NOMO-1 treated with dmso at 0.1 percent for 144 hours (cell line): ENCODE results near the gene IQUB.
"Not testable (repeated sequence)": the region's sequence is repeated elsewhere in the genome, so short reads cannot be mapped to it uniquely, and the experiment has no call there.

Experiments
- DNase-seq: peaks from one replicate; lab custom pipeline; 2025; ENCODE audit not compliant: unreplicated experiment; lab: John Stamatoyannopoulos, UW

The IQUB gene

DNA sequence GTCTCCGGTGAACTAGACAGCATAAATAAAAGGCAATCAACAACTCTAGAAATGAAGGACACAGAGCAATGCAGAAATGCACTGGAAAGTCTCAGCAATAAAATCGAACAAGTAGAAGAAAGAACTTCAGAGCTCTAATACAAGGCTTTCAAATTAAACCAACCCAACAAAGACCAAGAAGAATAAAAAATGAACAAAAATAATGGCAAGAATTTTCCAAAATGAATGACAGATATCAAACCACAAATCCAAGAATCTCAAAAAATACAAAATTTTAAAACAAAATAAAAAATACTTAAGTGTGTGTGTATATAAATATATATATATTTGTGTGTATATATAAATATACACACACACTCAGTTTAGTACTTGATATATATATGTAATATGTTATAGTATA lies 110.8 kb downstream of the IQUB start:
- no peak for DNase-seq

DNA sequence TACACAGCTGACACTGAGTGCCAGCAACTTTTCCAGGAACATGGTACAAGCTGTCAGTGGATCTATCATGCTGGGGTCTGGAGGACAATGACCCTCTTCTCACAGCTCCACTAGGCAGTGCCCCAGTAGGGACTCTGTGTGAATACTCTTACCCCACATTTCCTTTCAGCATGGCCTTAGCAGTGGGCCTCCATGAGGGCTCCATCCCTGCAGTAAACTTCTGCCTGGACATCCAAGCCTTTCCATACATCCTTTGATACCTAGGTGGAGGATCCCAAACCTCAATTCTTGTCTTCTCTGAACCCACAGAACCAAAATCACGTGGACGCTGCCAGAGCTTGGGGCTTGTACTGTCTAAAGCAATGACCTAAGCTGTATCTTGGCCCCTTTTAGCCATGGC lies 116.8 kb downstream of the IQUB start:
- DNase-seq: no peak

DNA sequence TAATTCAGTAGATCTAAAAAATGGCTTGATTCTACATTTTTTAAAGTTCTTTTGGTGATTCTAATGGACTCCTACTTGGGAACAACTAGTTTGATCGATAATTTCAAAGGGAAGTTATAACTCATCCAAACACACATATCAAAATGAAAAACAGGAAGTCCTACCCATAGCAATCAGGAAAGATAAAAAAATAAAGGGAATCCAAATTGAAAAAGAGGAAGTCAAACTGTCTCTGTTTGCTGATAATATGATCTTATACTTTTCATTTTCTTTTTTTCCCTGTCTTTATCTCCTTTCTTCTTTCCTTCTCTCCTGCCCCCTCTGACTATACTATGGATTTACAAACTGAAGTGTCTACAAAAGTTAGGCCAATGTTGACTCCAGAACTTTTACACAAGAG lies 118.8 kb downstream of the IQUB start:
- DNase-seq: no peak

DNA sequence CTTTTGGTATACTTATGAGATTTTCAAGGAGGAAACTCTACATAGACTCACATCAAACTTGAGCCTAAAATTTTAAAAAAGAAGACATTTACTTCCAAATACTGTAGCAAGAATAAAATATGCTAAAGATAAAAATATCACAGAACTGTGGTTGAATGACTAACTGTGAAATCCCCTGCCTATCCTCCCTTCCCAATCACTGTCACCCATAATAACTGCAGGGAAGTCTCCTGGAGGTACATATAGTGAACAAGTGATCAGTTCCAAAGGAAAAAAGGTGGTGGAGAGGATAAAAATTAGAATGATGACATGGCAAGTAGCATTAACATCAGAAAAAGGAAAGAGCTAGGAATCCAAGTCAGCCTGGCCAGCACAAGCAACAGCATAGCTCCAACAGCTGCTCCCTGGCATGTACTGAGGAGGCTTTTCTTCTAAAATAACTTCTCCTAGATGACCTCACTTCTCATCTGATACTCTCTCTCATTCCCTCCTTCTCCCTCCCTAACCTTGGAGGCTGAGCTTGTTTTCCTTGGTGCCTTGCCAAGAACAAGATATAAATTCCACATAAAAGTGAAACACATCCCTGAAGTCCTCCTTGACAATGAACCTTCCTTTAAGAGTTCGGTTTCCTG lies 124.0 kb downstream of the IQUB start:
- no peak for DNase-seq

- not testable (repeated sequence) for DNase-seq
Measured at GRCh38 chr7:123407951-123408350, 126.4 kb downstream of the IQUB start.
